ENCODE measurements around the gene ZMAT5. TPM values are rescaled to one million over a fixed set of nuclear protein-coding genes. Genes with fewer than 3 reads are reported as not detected.

ZMAT5 gene
- total and polyA plus RNA-seq, 9 of the 15 experiments (the other 6 are each of a cell fraction or from before 2014, with no cell fraction given) = 2.0 to 25.2 (median 11.9) TPM

GRCh38 chr22:29716814-29717545 lies 49.8 kb downstream of the ZMAT5 start (continued):
- TF ChIP-seq REST (IDR thresholded peaks at IDR 0.05; ENCODE audit: borderline replicate concordance) (peak; percentile 99), REST (CRISPR knock-in tag; IDR thresholded peaks at IDR 0.05; ENCODE audit: low read depth) (peak; percentile 96), NFE2 (IDR thresholded peaks at IDR 0.05; ENCODE audit: low read depth) (no peak)
